ENCODE data around the gene GALNT13. TPM values are rescaled to one million over a fixed set of nuclear protein-coding genes. Genes with fewer than 3 reads are reported as not detected.

Gene GALNT13
- total RNA-seq, 1 donor from 2014 or later: 0.13 TPM

GRCh38 chr2:154428022-154428421 lies 556.3 kb downstream of the GALNT13 start:
- TF ChIP-seq CTCF (IDR thresholded peaks at IDR 0.05): no peak
- Mint-ChIP-seq H3K4me1 (ENCODE audit: unreplicated experiment) (no peaks in the 10 kb centered on the region), H3K27me3 (ENCODE audit: unreplicated experiment) (peaks cover 3% of the 10 kb centered on the region), H3K4me3 (ENCODE audit: unreplicated experiment) (no peak overlapping the region), H3K27ac (ENCODE audit: unreplicated experiment) (no peak overlapping the region), H3K36me3 (ENCODE audit: unreplicated experiment) (no peaks in the 10 kb centered on the region), H3K9me3 (ENCODE audit: unreplicated experiment) (no peaks in the 10 kb centered on the region)
- no peak for DNase-seq (ENCODE audit: extremely low spot score, unreplicated experiment)

- TF ChIP-seq CTCF (IDR thresholded peaks at IDR 0.05): no peak
- no peaks in the 10 kb centered on the region for H3K4me1 Mint-ChIP-seq (ENCODE audit: unreplicated experiment)
- no peak for DNase-seq (ENCODE audit: extremely low spot score, unreplicated experiment)
These were observed 561.3 kb downstream of the GALNT13 start for GRCh38 chr2:154433010-154433409.

GRCh38 chr2:154437104-154437503 lies 565.4 kb downstream of the GALNT13 start:
- peaks cover 10% of the 10 kb centered on the region for H3K27me3 Mint-ChIP-seq (ENCODE audit: unreplicated experiment)
- no peak overlapping the region for H3K27ac Mint-ChIP-seq (ENCODE audit: unreplicated experiment)
- no peaks in the 10 kb centered on the region for H3K9me3 Mint-ChIP-seq (ENCODE audit: unreplicated experiment)
- H3K4me1 Mint-ChIP-seq (ENCODE audit: unreplicated experiment): no peaks in the 10 kb centered on the region
- no peaks in the 10 kb centered on the region for H3K36me3 Mint-ChIP-seq (ENCODE audit: unreplicated experiment)
- no peak for TF ChIP-seq CTCF (IDR thresholded peaks at IDR 0.05)
- DNase-seq (ENCODE audit: extremely low spot score, unreplicated experiment): no peak
- H3K4me3 Mint-ChIP-seq (ENCODE audit: unreplicated experiment): no peak overlapping the region

More at GRCh38 chr2:154433010-154433409, 561.3 kb downstream of the GALNT13 start:
- Mint-ChIP-seq H3K9me3 (ENCODE audit: unreplicated experiment) (no peaks in the 10 kb centered on the region), H3K27me3 (ENCODE audit: unreplicated experiment) (peaks cover 3% of the 10 kb centered on the region), H3K4me3 (ENCODE audit: unreplicated experiment) (no peak overlapping the region), H3K36me3 (ENCODE audit: unreplicated experiment) (no peaks in the 10 kb centered on the region), H3K27ac (ENCODE audit: unreplicated experiment) (no peak overlapping the region)

- peak; percentile 43 for TF ChIP-seq CTCF (IDR thresholded peaks at IDR 0.05)
- H3K27me3 Mint-ChIP-seq (ENCODE audit: unreplicated experiment): peaks cover 10% of the 10 kb centered on the region
- no peak for DNase-seq (ENCODE audit: extremely low spot score, unreplicated experiment)
- no peak overlapping the region for H3K4me3 Mint-ChIP-seq (ENCODE audit: unreplicated experiment)
- H3K36me3 Mint-ChIP-seq (ENCODE audit: unreplicated experiment): no peaks in the 10 kb centered on the region
- H3K4me1 Mint-ChIP-seq (ENCODE audit: unreplicated experiment): no peaks in the 10 kb centered on the region
- no peak overlapping the region for H3K27ac Mint-ChIP-seq (ENCODE audit: unreplicated experiment)
- no peaks in the 10 kb centered on the region for H3K9me3 Mint-ChIP-seq (ENCODE audit: unreplicated experiment)
These were observed 567.4 kb downstream of the GALNT13 start for GRCh38 chr2:154439156-154439555.

- Mint-ChIP-seq H3K36me3 (ENCODE audit: unreplicated experiment) (no peaks in the 10 kb centered on the region), H3K9me3 (ENCODE audit: unreplicated experiment) (no peaks in the 10 kb centered on the region)
- TF ChIP-seq CTCF (IDR thresholded peaks at IDR 0.05): no peak
These were observed 572.2 kb downstream of the GALNT13 start for GRCh38 chr2:154443919-154444318.

More at GRCh38 chr2:154443919-154444318, 572.2 kb downstream of the GALNT13 start:
- H3K4me3 Mint-ChIP-seq (ENCODE audit: unreplicated experiment): no peak overlapping the region
- no peaks in the 10 kb centered on the region for H3K4me1 Mint-ChIP-seq (ENCODE audit: unreplicated experiment)
- DNase-seq (ENCODE audit: extremely low spot score, unreplicated experiment): no peak
- peaks cover 8% of the 10 kb centered on the region for H3K27me3 Mint-ChIP-seq (ENCODE audit: unreplicated experiment)
- no peak overlapping the region for H3K27ac Mint-ChIP-seq (ENCODE audit: unreplicated experiment)
